ENCODE measurements around the gene MYH11. TPM values are rescaled to one million over a fixed set of nuclear protein-coding genes. Genes with fewer than 3 reads are reported as not detected.
"Not testable (repeated sequence)": the region's sequence is repeated elsewhere in the genome, so short reads cannot be mapped to it uniquely, and the experiment has no call there.

Gene MYH11
- total RNA-seq, 4 donors from 2014 or later: 19.5 to 63.2 (median 24.6) TPM

DNA sequence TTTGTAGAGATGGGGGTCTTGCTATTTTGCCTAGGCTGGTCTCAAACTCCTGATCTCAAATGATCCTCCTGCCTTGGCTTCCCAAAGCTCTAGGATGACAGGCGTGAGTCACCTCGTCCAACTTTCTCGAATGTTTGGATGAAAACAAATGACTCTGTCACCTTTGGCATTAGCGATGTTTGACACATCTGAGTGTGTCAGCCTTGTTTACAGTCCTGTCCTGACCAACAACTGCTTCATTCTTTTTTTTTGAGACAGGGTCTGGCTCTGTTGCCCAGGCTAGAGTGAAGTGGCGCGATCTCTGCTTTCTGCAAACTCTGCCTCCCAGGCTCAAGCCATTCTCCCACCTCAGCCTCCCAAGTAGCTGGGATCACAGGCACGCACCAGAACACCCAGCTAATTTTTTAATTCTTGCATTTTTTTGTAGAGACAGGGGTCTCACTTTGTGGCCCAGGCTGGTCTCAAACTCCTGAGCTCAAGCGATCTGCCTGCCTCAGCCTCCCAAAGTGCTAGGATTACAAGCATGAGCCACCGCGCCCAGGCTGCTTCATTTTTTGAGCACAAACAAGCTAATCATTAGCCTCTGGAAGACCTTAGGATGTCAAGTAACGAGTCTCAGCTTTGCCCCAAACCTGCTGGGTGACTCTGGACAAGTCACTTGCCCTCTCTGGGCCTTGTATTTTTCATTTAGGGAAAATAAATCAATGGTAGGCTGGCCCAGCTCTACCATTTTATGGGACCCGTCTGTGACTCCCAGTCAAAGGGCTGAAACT is 7.4 kb downstream of the MYH11 start:
- no peak for TF ChIP-seq POLR2A (IDR thresholded peaks at IDR 0.05)
- TF ChIP-seq, protein P1, sequence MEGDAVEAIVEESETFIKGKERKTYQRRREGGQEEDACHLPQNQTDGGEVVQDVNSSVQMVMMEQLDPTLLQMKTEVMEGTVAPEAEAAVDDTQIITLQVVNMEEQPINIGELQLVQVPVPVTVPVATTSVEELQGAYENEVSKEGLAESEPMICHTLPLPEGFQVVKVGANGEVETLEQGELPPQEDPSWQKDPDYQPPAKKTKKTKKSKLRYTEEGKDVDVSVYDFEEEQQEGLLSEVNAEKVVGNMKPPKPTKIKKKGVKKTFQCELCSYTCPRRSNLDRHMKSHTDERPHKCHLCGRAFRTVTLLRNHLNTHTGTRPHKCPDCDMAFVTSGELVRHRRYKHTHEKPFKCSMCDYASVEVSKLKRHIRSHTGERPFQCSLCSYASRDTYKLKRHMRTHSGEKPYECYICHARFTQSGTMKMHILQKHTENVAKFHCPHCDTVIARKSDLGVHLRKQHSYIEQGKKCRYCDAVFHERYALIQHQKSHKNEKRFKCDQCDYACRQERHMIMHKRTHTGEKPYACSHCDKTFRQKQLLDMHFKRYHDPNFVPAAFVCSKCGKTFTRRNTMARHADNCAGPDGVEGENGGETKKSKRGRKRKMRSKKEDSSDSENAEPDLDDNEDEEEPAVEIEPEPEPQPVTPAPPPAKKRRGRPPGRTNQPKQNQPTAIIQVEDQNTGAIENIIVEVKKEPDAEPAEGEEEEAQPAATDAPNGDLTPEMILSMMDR (IDR thresholded peaks at IDR 0.05): no peak
- Histone ChIP-seq H3K4me1 (peaks cover 0 to 4% of the 10 kb centered on the region in 2 donors), H3K27me3 (no peaks in the 10 kb centered on the region), H3K9me3 (no peaks in the 10 kb centered on the region), H3K36me3 (no peaks in the 10 kb centered on the region), H3K4me3 (replicated peaks in 1 of 3) (no peak overlapping the region), H3K27ac (no peak overlapping the region)
- no peak for DNase-seq
- 85 to 90% methylated on average over 12 of the region's 12 CpGs for WGBS, 2 donors
- intact Hi-C loops (cut with DNase I): no loop called here

DNA sequence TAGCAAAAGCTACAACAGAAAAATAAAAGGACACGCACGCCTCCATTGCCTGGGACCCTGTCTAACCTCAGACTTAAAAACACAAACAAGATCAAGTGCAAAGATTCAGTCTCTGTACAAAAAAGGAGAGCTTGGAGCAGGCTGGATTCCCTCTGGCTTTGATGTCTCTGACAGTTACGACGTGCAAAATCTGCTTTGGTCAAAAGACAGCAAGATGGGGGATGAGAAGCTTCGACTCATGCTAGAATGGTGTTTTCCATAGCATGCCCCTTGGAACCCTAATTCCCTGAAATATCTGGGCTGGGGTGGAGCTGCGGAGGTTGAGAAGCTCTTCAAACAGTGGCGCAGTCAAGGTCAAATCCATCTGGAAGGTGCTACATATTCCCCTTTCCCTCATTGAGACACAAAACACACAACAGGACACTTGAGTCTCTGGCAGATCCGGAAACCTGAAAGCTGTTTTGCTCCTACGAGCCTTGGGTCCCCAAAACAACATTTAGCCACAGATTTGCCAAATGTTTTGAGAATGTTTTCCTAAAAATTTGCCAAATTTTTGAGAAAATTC is 9.1 kb downstream of the MYH11 start:
- intact Hi-C loops (cut with DNase I): no loop called here
- peak in 1 of 2 donors; percentile 18 for DNase-seq
- H3K27me3 ChIP-seq: no peaks in the 10 kb centered on the region
- H3K4me3 ChIP-seq (replicated peaks in 1 of 3): no peak overlapping the region
- H3K36me3 ChIP-seq: no peaks in the 10 kb centered on the region
- WGBS, 2 donors: 37 to 50% methylated on average over 9 of the region's 9 CpGs
- TF ChIP-seq POLR2A (IDR thresholded peaks at IDR 0.05): no peak
- TF ChIP-seq, protein P1 (IDR thresholded peaks at IDR 0.05): no peak
- no peak overlapping the region for H3K27ac ChIP-seq
- H3K4me1 ChIP-seq: peaks cover 0 to 4% of the 10 kb centered on the region in 2 donors
- H3K9me3 ChIP-seq: no peaks in the 10 kb centered on the region

DNA sequence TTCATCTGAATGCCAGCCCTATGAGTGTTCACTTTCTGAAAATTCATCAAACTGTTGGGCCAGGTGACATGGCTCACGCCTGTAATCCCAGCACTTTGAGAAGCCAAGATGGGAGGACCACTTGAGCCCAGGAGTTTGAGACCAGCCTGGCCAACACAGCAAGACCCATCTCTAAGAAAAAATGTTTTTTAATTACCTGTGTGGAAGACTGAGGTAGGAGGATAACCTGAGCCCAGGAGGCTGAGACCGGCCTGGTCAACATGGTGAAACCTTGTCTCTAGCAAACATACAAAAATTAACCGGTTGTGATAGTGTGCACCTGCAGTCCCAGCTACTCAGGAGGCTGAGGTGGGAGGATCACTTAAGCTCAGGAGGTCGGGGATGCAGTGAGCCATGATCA is 10.3 kb downstream of the MYH11 start:
- H3K27me3 ChIP-seq: no peaks in the 10 kb centered on the region
- H3K4me1 ChIP-seq: peaks cover 0 to 4% of the 10 kb centered on the region in 2 donors
- TF ChIP-seq, protein P1 (IDR thresholded peaks at IDR 0.05): no peak
- TF ChIP-seq POLR2A (IDR thresholded peaks at IDR 0.05): no peak
- no peak overlapping the region for H3K4me3 ChIP-seq (replicated peaks in 1 of 3)
- DNase-seq: no peak
- no peak overlapping the region for H3K27ac ChIP-seq
- WGBS, 2 donors: 90 to 97% methylated on average over 4 of the region's 4 CpGs
- no peaks in the 10 kb centered on the region for H3K9me3 ChIP-seq
- no peaks in the 10 kb centered on the region for H3K36me3 ChIP-seq
- intact Hi-C loops (cut with DNase I): no loop called here

DNA sequence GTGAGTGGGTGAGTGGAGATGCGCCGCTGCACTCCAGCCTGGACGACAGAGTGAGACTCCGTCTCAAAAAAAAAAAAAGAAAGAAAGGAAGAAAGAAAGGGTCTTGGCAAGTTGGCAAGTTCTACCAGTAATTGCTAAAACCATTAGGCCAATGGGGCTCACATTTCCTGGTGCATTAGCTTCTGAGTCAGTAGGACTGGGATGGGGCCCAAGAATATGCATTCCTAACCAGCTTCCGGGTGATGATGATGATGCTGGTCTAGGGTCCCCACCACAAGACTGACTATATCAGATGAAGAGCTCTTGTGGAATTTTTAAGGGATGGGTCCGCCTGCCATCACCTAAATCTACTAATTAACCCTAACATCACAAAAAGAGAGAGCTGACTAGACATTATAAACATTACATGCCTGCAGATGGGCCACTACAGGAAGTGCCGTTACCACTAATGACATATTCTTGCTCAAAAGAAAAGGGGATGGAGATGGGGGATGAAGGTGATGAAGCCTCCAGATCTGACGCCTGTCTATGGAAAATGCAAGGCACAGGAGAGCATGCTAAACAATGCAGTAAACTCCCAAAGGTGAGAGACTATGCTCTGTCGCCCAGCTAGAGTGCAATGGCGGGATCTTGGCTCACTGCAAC is 13.1 kb downstream of the MYH11 start:
- peaks cover 0 to 4% of the 10 kb centered on the region in 2 donors for H3K4me1 ChIP-seq

DNA sequence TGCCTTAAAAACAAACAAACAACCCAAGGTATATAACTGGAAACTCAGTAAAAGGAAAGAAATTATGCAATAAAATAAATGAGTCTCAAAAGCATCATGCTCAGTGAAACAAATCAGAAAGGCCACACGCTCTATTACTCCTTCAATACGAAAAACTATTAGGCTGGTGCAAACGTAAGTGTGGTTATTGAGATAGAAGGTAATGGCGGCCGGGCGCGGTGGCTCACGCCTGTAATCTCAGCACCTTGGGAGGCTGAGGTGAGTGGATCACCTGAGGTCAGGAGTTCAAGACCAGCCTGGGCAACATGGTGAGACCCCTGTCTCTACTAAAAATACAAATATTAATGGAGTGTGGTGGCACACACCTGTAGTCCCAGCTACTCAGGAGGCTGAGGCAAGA is 17.6 kb downstream of the MYH11 start:
- H3K9me3 ChIP-seq; H3K27ac ChIP-seq; H3K4me3 ChIP-seq (replicated peaks in 1 of 3); H3K36me3 ChIP-seq; H3K4me1 ChIP-seq; H3K27me3 ChIP-seq; intact Hi-C loops (cut with DNase I); DNase-seq: not testable (repeated sequence)
- 92 to 95% methylated on average over 8 of the region's 8 CpGs for WGBS, 2 donors

More for the DNA sequence above, 13.1 kb downstream of the MYH11 start:
- no peak for TF ChIP-seq POLR2A (IDR thresholded peaks at IDR 0.05)
- TF ChIP-seq, protein P1 (IDR thresholded peaks at IDR 0.05): no peak
- H3K36me3 ChIP-seq: no peaks in the 10 kb centered on the region
- H3K9me3 ChIP-seq: no peaks in the 10 kb centered on the region
- intact Hi-C loops (cut with DNase I): no loop called here
- H3K27ac ChIP-seq: no peak overlapping the region
- WGBS, 2 donors: 86 to 87% methylated on average over 10 of the region's 10 CpGs
- no peak for DNase-seq
- H3K4me3 ChIP-seq (replicated peaks in 1 of 3): no peak overlapping the region
- no peaks in the 10 kb centered on the region for H3K27me3 ChIP-seq

Data from thyroid gland (tissue), 4 donors.